ENCODE results near the gene NEGR1.
"Not testable (repeated sequence)": the region's sequence is repeated elsewhere in the genome, so short reads cannot be mapped to it uniquely, and the experiment has no call there.

Gene NEGR1

GRCh38 chr1:71921204-71921603, 361.1 kb downstream of the NEGR1 start:
- DNase-seq, result no peak

- DNase-seq, result no peak
Observed at GRCh38 chr1:71920556-71920955, 361.8 kb downstream of the NEGR1 start.

DNA sequence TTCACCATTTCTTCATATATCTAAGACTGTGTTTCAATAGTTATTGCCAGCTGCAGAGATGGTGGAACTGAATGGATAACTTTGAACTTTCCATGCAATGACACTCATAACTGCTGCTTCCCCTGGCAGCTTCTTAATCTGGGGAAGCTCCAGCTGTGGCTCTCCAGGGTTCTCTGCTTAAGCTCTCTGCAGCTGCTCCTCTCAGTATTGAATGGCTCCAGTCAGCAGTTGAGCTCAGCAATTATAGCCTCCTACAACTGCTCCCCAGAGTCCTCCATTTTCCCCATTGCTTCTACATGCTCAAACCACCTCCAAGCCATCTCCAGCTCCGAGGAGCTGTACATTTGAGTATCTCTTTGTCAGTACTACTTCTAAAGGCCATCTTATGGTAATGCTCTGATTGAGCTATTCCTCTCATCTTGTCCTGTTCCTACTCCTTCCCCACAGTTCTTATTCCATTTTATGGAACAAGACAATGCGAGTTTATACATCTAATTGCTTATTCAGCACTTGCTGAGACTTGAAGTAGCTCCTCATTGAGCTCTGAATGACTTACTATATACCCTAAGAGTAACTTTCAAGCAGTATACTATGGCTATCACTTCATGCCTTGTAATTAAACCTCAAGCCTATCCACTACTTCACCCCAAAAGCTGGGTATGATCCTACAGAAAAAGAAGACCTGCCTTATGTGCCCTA, 362.4 kb downstream of the NEGR1 start:
- no peak for DNase-seq

DNA sequence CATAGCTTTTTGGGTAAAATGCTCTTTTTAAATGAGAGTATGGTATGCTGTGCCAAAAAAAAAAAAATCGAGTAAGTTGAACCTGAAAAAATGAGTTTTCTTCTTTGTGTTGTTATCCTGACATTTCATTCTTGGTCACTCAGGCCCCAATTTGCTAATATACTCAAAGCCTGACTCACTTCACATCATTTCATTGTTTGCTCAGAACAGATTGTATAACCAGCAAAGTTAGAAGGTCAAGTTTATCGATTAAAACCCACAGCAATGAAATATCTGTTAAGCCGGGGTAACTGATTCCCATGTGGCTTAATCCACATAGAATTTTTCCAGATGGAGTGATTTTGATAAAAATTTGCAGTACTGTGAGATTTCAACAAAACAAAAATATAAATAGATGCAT, 363.7 kb downstream of the NEGR1 start:
- no peak for DNase-seq

DNA sequence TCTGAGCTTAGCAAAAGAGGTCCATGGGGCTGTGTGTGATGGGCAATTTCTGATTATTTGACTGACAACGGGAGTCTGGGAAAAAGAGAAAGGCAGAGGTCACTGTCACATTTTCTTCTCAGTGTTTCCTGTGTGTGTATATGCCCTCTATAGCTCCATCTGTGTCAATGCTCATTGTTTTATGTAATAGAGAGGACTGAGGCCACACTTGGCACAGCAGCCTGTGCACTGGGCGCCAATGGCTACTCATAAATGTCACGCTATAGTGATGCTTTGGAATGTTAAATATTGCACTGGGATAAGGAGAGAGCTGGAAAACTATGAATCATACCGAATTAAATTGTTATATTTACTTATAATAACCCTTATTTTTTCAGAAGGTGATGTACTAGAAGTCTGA, 365.4 kb downstream of the NEGR1 start:
- DNase-seq, result no peak

DNA sequence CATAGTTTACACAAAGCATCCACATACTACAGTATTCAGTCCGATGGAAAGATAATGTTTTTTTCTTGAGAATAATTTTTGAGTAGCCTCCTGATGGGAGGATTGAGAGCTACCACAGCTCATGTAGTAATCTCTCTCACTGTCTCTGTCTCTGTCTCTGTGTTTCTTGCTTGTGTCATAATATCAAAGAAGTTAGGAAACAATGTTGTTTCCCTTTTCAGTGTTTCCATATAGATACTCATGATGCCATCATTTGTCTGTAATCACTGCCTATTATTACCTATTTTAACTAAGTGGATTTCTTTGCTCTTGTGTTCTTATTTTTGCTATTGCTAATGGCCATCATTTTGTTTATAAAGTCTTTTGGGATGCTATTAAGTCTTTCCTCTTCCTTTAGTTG, 367.7 kb downstream of the NEGR1 start:
- DNase-seq, result no peak

DNA sequence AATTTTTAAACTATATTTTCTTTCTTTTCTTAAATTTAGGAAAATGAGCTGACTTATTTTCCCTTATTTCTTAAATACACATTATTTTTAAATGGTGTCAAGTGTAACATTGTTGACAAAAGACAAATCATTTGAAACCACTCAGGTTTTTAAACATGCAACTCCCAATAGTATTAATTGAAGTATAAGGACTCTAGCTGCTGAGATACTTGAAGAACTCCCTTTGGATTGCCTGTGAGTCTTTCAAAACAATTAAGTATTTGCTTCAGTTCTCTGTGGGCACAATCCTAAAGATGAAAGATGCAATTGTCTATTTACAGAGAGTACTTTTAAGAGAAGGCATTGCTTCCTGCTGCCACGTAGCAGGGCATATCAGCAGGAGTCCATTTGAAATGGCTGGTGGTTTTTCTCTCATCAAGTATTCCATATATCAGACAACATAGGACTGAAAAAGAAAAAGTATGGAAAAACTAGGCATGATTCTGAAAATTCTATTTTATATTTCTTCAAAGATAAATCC, 373.4 kb downstream of the NEGR1 start:
- no peak for DNase-seq

DNA sequence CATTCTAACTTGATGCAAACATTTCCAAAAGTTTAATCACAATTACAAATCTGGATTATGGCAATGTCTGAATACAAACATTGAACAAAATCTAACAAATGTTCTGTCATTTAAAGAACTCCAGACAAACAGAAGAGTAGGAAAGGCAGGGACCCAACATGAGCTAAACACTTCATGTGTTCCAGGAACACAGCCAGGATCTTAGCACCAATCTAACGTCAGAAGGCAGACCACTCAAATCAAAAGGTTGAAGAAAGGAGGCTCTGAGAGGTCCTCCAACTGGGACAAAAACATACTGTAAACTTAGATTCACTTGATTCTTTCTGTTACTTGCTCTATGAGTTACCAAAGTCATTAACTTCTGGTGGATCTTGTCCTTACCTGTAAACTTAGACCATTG, 374.0 kb downstream of the NEGR1 start:
- DNase-seq, result no peak

DNA sequence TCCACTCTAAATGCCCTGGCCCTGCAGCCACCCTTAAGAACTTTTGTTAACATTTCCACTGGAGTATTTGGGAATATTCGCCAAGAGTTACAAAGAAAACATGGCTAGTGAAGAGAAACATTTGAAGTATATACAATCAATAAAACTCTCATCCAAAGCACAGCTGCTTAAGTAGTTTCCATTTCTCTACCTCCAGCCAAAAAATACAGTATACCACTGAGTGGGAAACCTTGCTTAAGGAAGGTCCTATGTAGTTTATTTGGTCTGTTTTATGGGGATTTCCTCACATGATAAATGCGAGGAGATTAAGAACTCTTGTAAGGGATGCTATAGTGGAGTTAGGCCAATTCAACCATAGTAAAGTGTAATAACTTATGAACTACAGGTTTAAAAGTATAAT, 382.5 kb downstream of the NEGR1 start:
- DNase-seq, result no peak

DNA sequence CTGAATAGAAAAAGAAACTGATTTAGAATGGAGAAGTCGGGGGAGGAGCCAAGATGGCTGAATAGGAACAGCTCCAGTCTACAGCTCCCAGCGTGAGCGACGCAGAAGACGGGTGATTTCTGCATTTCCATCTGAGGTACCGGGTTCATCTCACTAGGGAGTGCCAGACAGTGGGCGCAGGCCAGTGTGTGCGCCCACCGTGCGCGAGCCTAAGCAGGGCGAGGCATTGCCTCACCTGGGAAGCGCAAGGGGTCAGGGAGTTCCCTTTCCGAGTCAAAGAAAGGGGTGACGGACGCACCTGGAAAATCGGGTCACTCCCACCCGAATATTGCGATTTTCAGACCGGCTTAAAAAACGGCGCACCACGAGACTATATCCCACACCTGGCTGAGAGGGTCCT, 394.2 kb downstream of the NEGR1 start:
- not testable (repeated sequence) for DNase-seq

DNA sequence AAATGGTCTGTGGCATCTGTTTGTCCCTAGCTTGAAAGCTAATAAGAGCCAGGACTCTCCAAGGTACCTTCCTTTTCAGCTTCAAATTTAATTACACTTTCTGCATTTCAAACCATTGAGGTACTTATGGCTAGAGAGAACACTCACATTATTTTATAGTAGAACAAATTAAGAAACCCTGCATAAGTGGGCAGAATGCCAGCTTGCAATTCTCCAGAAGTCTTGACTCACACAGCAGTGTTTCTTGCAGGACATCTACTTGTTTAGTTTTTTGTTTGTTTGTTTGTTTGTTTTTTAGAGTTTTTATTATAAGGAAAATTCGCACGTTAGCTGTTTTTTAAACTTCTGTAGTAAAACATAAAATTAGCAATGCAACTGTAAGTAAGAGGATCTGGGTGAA, 397.2 kb downstream of the NEGR1 start:
- DNase-seq, result no peak

DNA sequence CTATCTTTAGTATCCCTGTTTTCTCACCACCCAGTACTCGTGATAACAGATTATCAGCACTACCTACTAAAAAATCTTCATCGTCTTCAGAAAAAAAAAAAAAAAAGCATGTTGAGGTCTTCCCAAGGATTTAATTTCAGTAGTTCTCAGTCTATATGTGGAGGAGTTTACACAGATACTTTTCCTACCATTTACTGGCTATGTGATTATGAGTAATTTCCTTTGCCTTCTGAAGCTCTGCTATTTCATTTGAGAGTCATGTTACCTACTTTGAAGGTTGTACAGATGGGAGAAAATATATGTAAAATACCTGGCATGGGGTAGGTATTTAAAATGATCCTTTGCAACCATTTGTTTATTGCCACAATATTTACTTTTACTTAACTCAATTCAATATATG, 399.7 kb downstream of the NEGR1 start:
- DNase-seq, result no peak

GRCh38 chr1:71882226-71882625, 400.1 kb downstream of the NEGR1 start:
- no peak for DNase-seq

DNA sequence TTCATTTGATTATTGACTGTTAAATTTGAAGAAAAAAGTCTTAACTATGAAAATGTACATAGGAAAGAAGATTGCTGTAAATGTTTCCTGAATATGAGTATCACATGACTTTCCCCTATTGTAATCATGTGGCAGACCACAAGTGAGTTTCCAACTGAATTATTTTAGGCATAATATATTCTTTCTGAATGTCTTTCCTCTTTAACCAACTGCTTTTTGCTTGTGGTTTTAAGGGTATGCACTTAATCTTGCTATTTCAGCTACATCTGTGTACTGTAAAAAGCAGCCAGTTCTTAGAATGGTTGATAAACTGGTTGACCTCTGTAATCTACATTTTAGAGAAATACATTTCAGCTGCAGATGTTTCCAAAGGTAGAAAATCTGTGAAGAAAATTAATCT, 400.7 kb downstream of the NEGR1 start:
- DNase-seq, result no peak

DNA sequence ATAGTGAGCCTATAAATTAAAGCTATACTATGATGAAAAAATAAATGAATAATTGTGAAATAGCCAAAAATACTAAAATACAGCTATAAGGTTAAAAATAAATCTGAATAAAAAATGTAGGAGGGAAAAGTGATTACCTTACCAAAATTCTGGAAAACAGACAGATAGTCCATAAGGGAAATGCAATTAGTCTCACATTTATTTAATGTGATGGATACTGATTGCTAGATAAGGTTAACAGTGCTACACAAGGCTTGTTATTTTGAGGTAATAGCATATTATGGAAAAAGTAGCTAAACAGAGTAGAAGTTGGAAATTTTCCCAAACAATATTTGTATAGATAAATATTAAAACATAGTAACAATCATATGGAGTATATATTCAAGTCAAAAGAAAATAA, 413.0 kb downstream of the NEGR1 start:
- DNase-seq, result no peak

DNA sequence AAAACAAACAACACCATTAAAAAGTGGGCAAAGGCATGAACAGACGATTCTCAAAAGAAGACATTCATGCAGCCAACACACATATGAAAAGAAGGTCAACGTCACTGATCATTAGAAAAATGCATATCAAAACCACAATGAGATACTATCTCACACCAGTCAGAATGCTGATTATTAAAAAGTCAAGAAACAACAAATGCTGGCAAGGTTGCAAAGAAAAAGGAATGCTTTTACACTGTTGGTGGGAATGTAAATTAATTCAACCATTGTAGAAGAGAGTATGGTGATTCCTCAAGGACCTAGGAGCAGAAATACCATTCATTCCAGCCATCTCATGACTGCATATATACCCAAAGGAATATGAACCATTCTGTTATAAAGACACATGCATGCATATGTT, 419.6 kb downstream of the NEGR1 start:
- no peak for DNase-seq

DNA sequence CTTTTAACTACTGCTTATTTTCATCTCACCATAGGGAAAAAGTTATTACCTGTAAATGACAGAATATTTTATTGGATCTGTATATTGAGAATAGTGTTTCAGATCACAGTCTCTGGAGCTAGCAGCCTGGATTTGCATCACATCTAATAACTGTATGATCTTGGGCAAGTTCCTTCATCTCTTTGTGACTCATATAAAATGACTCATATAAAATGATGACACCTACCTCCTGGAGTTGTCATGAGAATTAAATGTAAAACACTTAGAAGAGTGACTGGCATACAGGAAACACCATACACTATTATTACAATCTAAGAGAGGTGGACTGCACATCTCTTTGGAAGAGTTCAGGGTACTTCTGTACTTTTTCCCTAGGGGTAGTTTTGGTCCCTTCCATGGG, 421.3 kb downstream of the NEGR1 start:
- no peak for DNase-seq

- no peak for DNase-seq
Observed at GRCh38 chr1:71859806-71860205, 422.5 kb downstream of the NEGR1 start.

DNA sequence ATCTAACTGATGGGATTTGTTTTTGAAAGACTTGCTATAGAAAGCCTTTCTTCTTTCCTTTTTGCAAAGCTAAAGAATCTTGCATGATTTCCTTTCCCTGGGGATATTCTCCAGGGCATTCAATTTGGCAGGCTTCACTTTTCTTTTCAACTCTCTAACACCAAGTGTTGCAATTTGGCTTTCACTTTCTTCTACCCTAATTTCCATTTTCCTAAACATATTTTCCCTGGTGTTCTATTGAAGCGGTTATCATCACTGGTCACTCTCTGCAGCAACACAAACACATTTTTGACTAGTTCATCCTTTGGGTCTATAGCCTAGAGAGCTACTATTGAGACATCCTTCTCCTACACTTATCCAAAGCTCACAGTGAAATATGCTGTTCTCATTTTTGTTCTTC, 424.5 kb downstream of the NEGR1 start:
- no peak for DNase-seq

- DNase-seq, result no peak
Observed at GRCh38 chr1:71853360-71853759, 429.0 kb downstream of the NEGR1 start.

GRCh38 chr1:71850936-71851335, 431.4 kb downstream of the NEGR1 start:
- no peak for DNase-seq

DNA sequence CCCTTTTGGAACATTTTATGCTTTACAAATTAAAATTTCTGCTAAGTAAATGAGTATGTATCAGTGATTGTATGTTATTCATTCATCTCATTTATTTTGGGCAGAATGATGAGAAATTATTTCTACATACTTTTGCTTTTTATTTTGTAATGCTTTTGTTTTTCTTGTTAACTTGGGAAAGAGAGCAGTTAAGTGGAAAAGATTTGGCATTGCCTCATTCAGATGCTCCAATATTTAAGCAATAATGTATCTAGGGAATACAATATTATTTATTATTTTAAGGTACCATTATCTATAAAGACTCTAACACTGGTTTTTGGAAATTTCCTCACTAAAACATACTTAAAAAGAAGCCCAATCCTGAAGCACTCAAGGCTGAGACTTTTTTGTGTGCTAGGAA, 431.8 kb downstream of the NEGR1 start:
- DNase-seq, result no peak

DNA sequence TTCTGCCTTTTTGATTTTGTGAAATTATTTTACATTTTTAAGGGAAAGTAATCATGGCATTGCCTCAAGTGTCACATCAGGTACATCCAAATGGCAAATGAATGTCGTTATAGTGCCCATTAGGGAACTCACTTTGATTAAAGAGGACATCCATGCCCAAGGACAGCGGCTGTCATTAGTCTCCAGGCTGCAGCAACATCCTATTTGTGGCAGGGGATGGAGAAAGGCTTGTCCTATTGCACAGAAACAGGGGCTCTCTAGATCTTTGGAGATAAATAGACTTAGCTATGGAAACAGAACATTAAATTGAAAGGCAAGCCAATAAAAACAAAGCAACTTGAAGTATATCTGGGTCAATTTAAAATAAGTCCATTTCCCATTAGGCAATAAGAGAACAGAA, 439.3 kb downstream of the NEGR1 start:
- DNase-seq, result no peak

GRCh38 chr1:71839876-71840275, 442.5 kb downstream of the NEGR1 start:
- no peak for DNase-seq

DNA sequence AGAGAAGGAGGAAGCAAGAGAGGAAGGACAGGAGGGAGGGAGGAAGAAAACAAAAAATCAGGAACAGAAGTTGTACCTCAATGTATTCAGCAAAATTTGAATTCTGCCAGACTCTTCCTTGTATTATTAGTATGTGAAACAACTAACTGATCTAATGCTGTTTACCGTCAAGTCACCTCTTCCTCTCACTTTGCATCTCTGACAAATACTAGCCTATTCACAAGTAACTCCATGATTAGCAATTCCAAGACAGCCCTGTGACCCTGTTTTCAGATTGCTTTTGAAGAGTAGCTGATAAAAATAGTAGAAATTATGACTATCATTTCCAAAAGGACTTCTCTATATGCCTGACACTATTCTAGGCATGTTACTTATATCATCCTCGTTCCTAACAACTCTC, 445.4 kb downstream of the NEGR1 start:
- DNase-seq, result no peak

- no peak for DNase-seq
Observed at GRCh38 chr1:71835442-71835813, 446.9 kb downstream of the NEGR1 start.
